Activated naive CD4-positive, alpha-beta T cell treated with anti-CD3 and anti-CD28 coated beads for 36 hours (primary cell): ENCODE data around the gene SYT1. TPM values are rescaled to one million over a fixed set of nuclear protein-coding genes. Genes with fewer than 3 reads are reported as not detected.

Experiments used
- CTCF ChIA-PET: fragments of 350-600 bp; sonication (Branson Sonifier 250); formaldehyde crosslinking; loops from one replicate; lab custom pipeline; 2021; ENCODE audit warnings: antibody characterized with exemption; lab: Charles Lee
- DNase-seq: peaks from one replicate; pipeline ENCODE4 v3.0.0-alpha.2; 2020
- H3K27ac Mint-ChIP-seq: one replicate; pipeline ENCODE4 v1.8.0; 2021; ENCODE audit warnings: mild to moderate bottlenecking, mixed read lengths
- H3K27me3 Mint-ChIP-seq: one replicate; pipeline ENCODE4 v1.8.0; 2021; ENCODE audit warnings: low read depth, mixed read lengths
- H3K36me3 Mint-ChIP-seq: one replicate; pipeline ENCODE4 v1.8.0; 2021; ENCODE audit warnings: low read depth, mixed read lengths
- H3K4me1 Mint-ChIP-seq: one replicate; pipeline ENCODE4 v1.8.0; 2021; ENCODE audit warnings: low read depth, mixed read lengths
- H3K4me3 Mint-ChIP-seq: one replicate; pipeline ENCODE4 v1.8.0; 2021; ENCODE audit warnings: mild to moderate bottlenecking, moderate library complexity, mixed read lengths
- H3K9me3 Mint-ChIP-seq: one replicate; pipeline ENCODE4 v1.8.0; 2021; ENCODE audit warnings: mixed read lengths
- intact Hi-C: fragments of 100-400 bp; cut with micrococcal nuclease; formaldehyde crosslinking; loops from one replicate; pipeline ENCODE4 v1.15.1; 2023
- total RNA-seq, 2 experiments: library from RNA; stranded (reverse); gene quantifications; one replicate each; pipeline ENCODE4 v1.2.3, GENCODE V29; 2021

SYT1 gene
- total RNA-seq, 2 experiments from 2014 or later: not detected

DNA sequence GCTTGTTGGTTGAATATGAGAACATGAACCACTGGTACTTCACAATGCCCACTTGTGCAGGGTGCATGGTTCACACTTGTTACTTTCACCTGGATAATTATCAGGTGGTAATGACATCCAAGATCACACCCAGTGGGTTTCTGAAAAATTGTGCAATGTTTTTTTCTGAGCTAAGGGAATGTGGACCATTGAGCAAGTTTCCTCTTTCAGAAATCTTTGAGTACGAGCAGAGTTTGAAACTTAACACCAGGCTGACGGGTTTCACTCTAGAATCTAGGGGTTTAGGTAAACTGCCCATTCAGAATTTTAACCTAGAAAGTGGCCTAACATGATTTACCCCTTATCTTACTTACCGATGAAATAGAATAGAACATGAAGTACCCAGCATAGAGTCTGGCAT is 436.6 kb downstream of the SYT1 start:
- Mint-ChIP-seq H3K27me3 (no peaks in the 10 kb centered on the region), H3K4me1 (no peaks in the 10 kb centered on the region), H3K36me3 (no peaks in the 10 kb centered on the region), H3K4me3 (no peak overlapping the region), H3K9me3 (peaks cover 4% of the 10 kb centered on the region), H3K27ac (no peak overlapping the region)
- CTCF ChIA-PET: no interaction called here
- intact Hi-C loops: no loop called here
- no peak for DNase-seq

GRCh38 chr12:79302162-79302814 is 437.7 kb downstream of the SYT1 start:
- Mint-ChIP-seq H3K36me3 (no peaks in the 10 kb centered on the region), H3K9me3 (peaks cover 4% of the 10 kb centered on the region), H3K27me3 (no peaks in the 10 kb centered on the region), H3K4me3 (no peak overlapping the region), H3K4me1 (no peaks in the 10 kb centered on the region), H3K27ac (no peak overlapping the region)
- intact Hi-C loops: no loop called here
- no peak for DNase-seq
- CTCF ChIA-PET: no interaction called here

GRCh38 chr12:79307340-79307739 is 442.8 kb downstream of the SYT1 start:
- no peak for DNase-seq
- H3K4me1 Mint-ChIP-seq: no peaks in the 10 kb centered on the region
- H3K27me3 Mint-ChIP-seq: no peaks in the 10 kb centered on the region
- intact Hi-C loops: no loop called here
- peaks cover under 1% of the 10 kb centered on the region for H3K9me3 Mint-ChIP-seq
- CTCF ChIA-PET: no interaction called here
- H3K36me3 Mint-ChIP-seq: no peaks in the 10 kb centered on the region
- no peak overlapping the region for H3K27ac Mint-ChIP-seq
- no peak overlapping the region for H3K4me3 Mint-ChIP-seq

- CTCF ChIA-PET: no interaction called here
- Mint-ChIP-seq H3K27ac (no peak overlapping the region), H3K4me1 (no peaks in the 10 kb centered on the region), H3K4me3 (no peak overlapping the region), H3K9me3 (peaks cover 3% of the 10 kb centered on the region), H3K36me3 (no peaks in the 10 kb centered on the region), H3K27me3 (no peaks in the 10 kb centered on the region)
- DNase-seq: no peak
- intact Hi-C loops: no loop called here
Measured at GRCh38 chr12:79309039-79309438, 444.5 kb downstream of the SYT1 start.

GRCh38 chr12:79317179-79317847 is 452.7 kb downstream of the SYT1 start:
- no peak overlapping the region for H3K27ac Mint-ChIP-seq
- intact Hi-C loops: no loop called here
- CTCF ChIA-PET: interaction anchor here (2.1 kb wide), 1 partner anchor 8 kb away, joined by 4 read pairs; no protein-coding TSS in a partner anchor

DNA sequence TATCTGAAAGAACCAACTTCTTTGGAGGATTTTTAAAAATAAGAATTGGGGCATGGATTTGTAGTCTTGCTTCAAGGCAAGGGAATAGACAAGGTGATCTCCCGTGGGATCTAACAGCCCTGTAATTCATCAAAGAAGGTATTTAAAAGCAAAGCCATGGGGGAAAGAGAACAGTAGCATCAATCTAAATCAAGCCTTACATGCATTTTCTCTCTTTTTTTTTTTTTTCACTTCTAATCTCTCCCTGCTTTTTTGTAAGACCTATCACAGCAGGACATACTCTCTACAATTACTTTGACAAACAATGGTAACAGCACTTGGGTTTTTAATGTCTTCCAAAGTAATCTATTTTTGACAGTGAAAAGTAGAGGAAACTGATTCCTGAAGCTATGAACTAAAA is 458.3 kb downstream of the SYT1 start:
- no peak for DNase-seq
- no peaks in the 10 kb centered on the region for H3K36me3 Mint-ChIP-seq
- intact Hi-C loops: no loop called here
- no peaks in the 10 kb centered on the region for H3K27me3 Mint-ChIP-seq
- CTCF ChIA-PET: no interaction called here
- no peaks in the 10 kb centered on the region for H3K4me1 Mint-ChIP-seq
- no peak overlapping the region for H3K4me3 Mint-ChIP-seq
- H3K9me3 Mint-ChIP-seq: peaks cover 1% of the 10 kb centered on the region
- H3K27ac Mint-ChIP-seq: no peak overlapping the region

More at GRCh38 chr12:79317179-79317847, 452.7 kb downstream of the SYT1 start:
- Mint-ChIP-seq H3K27me3 (no peaks in the 10 kb centered on the region), H3K4me1 (no peaks in the 10 kb centered on the region), H3K36me3 (no peaks in the 10 kb centered on the region), H3K4me3 (no peak overlapping the region), H3K9me3 (peaks cover 3% of the 10 kb centered on the region)
- DNase-seq: no peak

DNA sequence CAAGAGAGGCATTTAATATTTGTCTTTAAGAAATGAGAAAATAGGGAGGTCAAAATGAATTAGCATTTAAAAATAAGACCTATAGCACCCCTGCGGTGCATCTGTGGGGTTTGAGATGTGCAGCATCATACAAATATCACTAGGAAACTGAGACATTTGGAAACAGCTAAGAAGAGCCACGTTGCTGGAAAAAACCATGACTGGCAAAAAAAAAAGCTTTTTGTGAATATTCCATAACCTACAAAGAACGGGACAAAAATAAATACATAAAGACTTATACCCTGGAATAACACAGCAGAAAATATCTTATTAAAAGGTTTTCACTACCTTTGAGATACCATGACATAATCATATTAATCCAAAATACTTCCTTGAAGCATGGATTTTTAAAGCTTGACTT is 460.0 kb downstream of the SYT1 start:
- no peak overlapping the region for H3K4me3 Mint-ChIP-seq
- peaks cover 1% of the 10 kb centered on the region for H3K9me3 Mint-ChIP-seq
- H3K36me3 Mint-ChIP-seq: no peaks in the 10 kb centered on the region
- H3K27ac Mint-ChIP-seq: no peak overlapping the region
- H3K27me3 Mint-ChIP-seq: no peaks in the 10 kb centered on the region
- CTCF ChIA-PET: no interaction called here
- DNase-seq: no peak
- intact Hi-C loops: no loop called here
- H3K4me1 Mint-ChIP-seq: no peaks in the 10 kb centered on the region

DNA sequence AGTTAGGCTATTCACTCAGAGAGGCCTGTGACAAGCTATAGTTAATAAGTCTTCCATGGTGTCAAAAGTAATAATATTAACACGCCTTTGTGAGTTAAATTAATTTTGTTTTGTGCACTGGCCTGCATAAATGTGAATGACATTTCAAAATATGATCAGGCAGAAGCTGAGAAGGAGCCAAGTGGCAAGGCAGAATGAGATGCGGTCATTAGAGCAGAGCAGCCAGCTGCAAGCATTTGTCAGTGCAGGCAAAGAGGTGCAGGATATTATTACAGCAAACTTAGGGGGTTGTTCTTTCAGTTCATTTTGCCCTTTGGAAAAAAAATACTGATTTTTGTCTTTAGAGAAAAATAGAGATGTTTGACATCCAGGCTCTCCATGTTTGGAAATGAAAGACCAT is 461.6 kb downstream of the SYT1 start:
- Mint-ChIP-seq H3K4me3 (no peak overlapping the region), H3K4me1 (no peaks in the 10 kb centered on the region), H3K9me3 (peaks cover 1% of the 10 kb centered on the region), H3K27ac (no peak overlapping the region), H3K36me3 (no peaks in the 10 kb centered on the region), H3K27me3 (no peaks in the 10 kb centered on the region)
- CTCF ChIA-PET: interaction anchor here (0.9 kb wide), 1 partner anchor 10 kb away, joined by 4 read pairs; no protein-coding TSS in a partner anchor
- no peak for DNase-seq
- intact Hi-C loops: no loop called here

- intact Hi-C loops: no loop called here
- Mint-ChIP-seq H3K4me1 (no peaks in the 10 kb centered on the region), H3K36me3 (no peaks in the 10 kb centered on the region), H3K27me3 (no peaks in the 10 kb centered on the region), H3K4me3 (no peak overlapping the region), H3K9me3 (peaks cover 1% of the 10 kb centered on the region), H3K27ac (no peak overlapping the region)
- CTCF ChIA-PET: no interaction called here
- no peak for DNase-seq
Measured at GRCh38 chr12:79326663-79327062, 462.1 kb downstream of the SYT1 start.

DNA sequence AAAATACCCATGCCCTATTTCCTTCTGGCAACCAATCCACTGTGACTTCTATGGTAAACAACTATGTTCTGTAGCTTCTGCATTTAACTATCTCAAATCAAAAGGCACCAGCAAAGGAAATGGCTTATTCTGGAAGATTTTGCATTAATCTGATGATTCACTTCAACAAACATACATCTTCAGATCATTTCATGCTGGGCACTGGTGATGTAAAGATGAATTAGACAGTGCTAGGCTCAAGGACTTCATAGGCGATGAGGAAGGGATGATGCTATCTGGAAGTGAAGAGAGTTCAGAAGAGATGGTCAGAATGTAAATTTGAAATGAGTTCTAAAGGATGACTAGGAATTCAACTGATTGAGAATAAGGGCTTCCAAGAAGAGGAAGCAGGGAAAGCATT is 462.9 kb downstream of the SYT1 start:
- no peaks in the 10 kb centered on the region for H3K27me3 Mint-ChIP-seq
- DNase-seq: no peak
- no peak overlapping the region for H3K27ac Mint-ChIP-seq
- H3K36me3 Mint-ChIP-seq: no peaks in the 10 kb centered on the region
- H3K4me1 Mint-ChIP-seq: no peaks in the 10 kb centered on the region
- intact Hi-C loops: no loop called here
- no peak overlapping the region for H3K4me3 Mint-ChIP-seq
- CTCF ChIA-PET: no interaction called here
- H3K9me3 Mint-ChIP-seq: peaks cover 1% of the 10 kb centered on the region

DNA sequence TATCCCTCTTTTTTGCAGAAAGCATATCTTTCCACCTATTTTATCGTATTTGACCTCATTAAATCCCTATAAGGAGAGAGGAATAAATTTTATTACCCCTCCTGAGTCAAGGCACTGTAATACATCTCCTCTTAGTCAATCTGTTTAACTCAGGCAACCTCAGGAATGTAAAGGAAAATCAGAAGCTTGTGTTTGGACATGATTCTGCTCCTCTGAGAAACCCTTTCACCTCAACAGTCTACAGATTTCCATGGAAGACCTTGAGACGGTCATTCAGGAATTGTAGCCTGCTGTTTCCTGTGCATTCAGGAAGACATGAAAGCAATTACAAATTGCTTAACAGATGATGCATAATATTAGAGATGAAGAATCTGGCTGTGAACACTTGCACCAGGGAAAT is 465.4 kb downstream of the SYT1 start:
- H3K36me3 Mint-ChIP-seq: no peaks in the 10 kb centered on the region
- H3K4me3 Mint-ChIP-seq: no peak overlapping the region
- no peak overlapping the region for H3K27ac Mint-ChIP-seq
- no peaks in the 10 kb centered on the region for H3K27me3 Mint-ChIP-seq
- intact Hi-C loops: no loop called here
- H3K9me3 Mint-ChIP-seq: no peaks in the 10 kb centered on the region
- DNase-seq: no peak
- CTCF ChIA-PET: no interaction called here
- no peaks in the 10 kb centered on the region for H3K4me1 Mint-ChIP-seq

DNA sequence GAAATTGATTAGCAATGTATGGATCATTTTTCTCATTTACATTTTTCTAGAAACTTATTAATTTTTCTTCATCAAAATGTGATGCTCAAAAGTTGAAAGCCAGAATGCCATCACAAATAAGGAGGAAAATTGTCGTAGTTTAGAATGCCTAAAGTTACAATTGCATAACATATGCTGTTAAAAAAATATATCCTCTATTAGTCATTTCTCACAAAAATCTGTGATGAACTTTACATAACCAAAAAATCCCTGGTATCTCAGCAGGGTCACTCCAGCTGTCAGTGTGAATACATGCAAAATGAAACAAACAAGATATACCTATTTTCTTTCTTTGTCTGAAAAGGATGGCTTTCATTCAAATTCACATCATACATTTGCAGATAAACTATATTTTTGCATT is 467.3 kb downstream of the SYT1 start:
- Mint-ChIP-seq H3K27me3 (no peaks in the 10 kb centered on the region), H3K27ac (no peak overlapping the region), H3K9me3 (no peaks in the 10 kb centered on the region), H3K4me3 (no peak overlapping the region), H3K36me3 (no peaks in the 10 kb centered on the region), H3K4me1 (no peaks in the 10 kb centered on the region)
- DNase-seq: no peak
- CTCF ChIA-PET: no interaction called here
- intact Hi-C loops: no loop called here

- Mint-ChIP-seq H3K9me3 (no peaks in the 10 kb centered on the region), H3K4me1 (no peaks in the 10 kb centered on the region), H3K4me3 (no peak overlapping the region), H3K27me3 (no peaks in the 10 kb centered on the region), H3K27ac (no peak overlapping the region), H3K36me3 (no peaks in the 10 kb centered on the region)
- no peak for DNase-seq
- intact Hi-C loops: no loop called here
- CTCF ChIA-PET: interaction anchor here (0.6 kb wide), 1 partner anchor 28 kb away, joined by 3 read pairs; no protein-coding TSS in a partner anchor
Measured at GRCh38 chr12:79333144-79333543, 468.6 kb downstream of the SYT1 start.
